Measurements from ENCODE around the gene LRRC3. TPM values are rescaled to one million over a fixed set of nuclear protein-coding genes. Genes with fewer than 3 reads are reported as not detected.

The LRRC3 gene
- total RNA-seq, 2 donors from 2014 or later, result 1.6 to 7.1 TPM

DNA sequence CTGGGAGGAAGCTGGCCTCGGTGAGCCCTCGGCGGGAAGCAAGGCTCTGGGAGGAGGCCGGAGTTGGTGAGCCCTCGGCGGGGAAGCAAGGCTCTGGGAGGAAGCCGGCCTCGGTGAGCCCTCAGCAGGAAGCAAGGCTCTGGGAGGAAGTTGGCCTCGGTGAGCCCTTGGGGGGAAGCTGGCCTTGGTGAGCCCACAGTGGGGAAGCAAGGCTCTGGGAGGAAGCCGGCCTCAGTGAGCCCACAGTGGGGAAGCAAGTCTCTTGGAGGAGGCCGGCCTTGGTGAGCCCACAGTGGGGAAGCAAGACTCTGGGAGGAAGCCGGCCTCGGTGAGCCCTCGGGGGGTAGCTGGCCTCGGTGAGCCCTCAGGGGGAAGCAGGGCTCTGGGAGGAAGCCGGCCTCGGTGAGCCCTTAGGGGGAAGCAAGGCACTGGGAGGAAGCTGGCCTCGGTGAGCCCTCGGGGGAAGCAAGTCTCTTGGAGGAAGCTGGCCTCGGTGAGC, 48.6 kb downstream of the LRRC3 start:
- TF ChIP-seq POLR2AphosphoS5 (IDR thresholded peaks at IDR 0.05) (no peak), POLR2A (IDR thresholded peaks at IDR 0.05) (no peak)
- TF ChIP-seq, protein P1, sequence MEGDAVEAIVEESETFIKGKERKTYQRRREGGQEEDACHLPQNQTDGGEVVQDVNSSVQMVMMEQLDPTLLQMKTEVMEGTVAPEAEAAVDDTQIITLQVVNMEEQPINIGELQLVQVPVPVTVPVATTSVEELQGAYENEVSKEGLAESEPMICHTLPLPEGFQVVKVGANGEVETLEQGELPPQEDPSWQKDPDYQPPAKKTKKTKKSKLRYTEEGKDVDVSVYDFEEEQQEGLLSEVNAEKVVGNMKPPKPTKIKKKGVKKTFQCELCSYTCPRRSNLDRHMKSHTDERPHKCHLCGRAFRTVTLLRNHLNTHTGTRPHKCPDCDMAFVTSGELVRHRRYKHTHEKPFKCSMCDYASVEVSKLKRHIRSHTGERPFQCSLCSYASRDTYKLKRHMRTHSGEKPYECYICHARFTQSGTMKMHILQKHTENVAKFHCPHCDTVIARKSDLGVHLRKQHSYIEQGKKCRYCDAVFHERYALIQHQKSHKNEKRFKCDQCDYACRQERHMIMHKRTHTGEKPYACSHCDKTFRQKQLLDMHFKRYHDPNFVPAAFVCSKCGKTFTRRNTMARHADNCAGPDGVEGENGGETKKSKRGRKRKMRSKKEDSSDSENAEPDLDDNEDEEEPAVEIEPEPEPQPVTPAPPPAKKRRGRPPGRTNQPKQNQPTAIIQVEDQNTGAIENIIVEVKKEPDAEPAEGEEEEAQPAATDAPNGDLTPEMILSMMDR (IDR thresholded peaks at IDR 0.05), result no peak
- Histone ChIP-seq H3K4me1 (replicated peaks) (no peaks in the 10 kb centered on the region), H3K27ac (no peak overlapping the region), H3K36me3 (no peaks in the 10 kb centered on the region), H3K9me3 (no peaks in the 10 kb centered on the region), H3K4me3 (no peak overlapping the region), H3K27me3 (replicated peaks; ENCODE audit: insufficient read depth) (peaks cover 6% of the 10 kb centered on the region)
- intact Hi-C loops (cut with DNase I), result loop anchor here (10.0 kb wide), 1 partner anchor 431 kb away; no protein-coding TSS in a partner anchor
- WGBS, result 84% methylated on average over 20 of the region's 20 CpGs
- DNase-seq (ENCODE audit: low spot score), result no peak

DNA sequence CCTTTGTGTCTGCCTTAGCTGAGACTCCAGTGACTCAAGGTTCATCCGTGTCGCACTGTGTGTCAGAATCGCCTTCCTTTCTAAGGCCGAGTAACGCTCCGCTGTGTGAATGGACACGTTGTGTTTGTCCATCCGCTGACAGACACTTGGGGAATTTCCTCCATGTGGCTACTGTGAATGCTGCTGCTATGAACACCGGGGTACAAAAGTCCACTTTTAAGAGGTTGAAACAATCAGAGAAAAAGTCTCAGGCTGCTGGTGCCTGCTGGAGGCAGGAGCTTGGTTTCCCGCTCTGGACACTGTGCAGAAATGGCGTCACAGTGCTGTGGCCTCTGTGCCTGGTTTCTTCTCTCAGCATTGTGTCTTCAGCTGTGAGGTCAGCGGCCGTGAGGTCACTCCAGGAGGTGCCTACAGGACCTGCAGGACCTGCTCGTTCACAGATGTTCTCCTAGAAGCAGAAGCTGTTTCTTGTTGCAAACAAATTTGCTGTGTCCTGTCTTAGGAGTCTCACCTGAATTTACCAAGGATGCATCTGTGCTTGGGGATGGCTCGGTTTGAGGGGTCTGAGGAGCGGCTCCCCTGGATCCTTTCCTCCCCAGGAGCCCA, 50.5 kb downstream of the LRRC3 start:
- H3K9me3 ChIP-seq, result no peaks in the 10 kb centered on the region
- no peak for DNase-seq (ENCODE audit: low spot score)
- peaks cover 4% of the 10 kb centered on the region for H3K27me3 ChIP-seq (replicated peaks; ENCODE audit: insufficient read depth)
- no peaks in the 10 kb centered on the region for H3K4me1 ChIP-seq (replicated peaks)
- WGBS, result 78% methylated on average over 16 of the region's 16 CpGs
- TF ChIP-seq POLR2A (IDR thresholded peaks at IDR 0.05) (no peak), POLR2AphosphoS5 (IDR thresholded peaks at IDR 0.05) (no peak)
- no peak overlapping the region for H3K4me3 ChIP-seq
- H3K36me3 ChIP-seq, result no peaks in the 10 kb centered on the region
- intact Hi-C loops (cut with DNase I), result loop anchor here (10.0 kb wide), 1 partner anchor 429 kb away; no protein-coding TSS in a partner anchor
- H3K27ac ChIP-seq, result no peak overlapping the region

DNA sequence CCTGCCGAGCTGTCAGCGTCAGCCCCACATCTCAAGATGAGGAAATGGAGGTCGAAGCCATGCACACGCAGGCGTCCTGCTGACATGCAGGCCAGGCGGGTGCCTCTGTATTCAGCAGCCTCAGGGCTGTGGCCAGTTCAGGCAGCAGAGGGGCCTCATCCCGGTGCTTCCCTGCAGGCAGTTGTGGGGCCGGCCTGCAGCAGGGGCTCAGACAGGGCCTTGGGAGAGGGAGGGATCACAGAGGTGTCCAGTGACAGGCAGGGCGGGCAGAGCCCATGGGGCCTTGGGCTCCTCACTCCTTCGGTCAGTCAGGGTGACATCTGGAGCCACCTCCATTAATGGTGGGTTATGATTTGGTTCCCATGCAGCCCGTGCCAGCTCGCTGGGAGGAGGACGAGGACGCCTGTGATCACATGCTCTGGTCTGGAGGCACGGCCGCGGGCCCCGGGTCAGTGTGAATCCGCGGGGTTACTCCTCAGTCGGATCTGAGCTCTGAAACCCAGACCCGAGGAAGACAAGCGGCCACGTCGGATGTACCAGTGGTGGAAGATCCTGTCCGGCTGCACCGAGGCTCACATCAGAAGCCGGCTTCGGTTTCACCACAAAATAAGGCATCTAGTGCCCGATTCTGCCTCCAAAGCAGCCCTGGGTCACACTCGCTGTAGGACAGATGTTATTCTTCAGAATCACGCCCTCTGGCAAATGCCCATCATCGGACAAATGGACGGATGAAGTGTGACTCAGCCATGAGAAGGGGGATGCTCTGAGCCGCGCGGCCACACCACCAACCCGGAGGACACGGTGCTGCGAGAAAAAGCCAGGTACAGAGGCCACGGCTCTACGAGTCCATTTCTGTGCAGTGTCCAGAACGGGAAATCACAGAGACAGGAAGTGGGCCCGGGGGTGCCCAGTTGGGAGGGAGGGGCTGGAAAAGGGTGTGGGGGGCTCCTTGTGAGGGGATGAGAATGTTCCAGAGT, 51.3 kb downstream of the LRRC3 start:
- Histone ChIP-seq H3K27ac (no peak overlapping the region), H3K27me3 (replicated peaks; ENCODE audit: insufficient read depth) (peaks cover 4% of the 10 kb centered on the region), H3K4me1 (replicated peaks) (no peaks in the 10 kb centered on the region), H3K36me3 (no peaks in the 10 kb centered on the region), H3K9me3 (no peaks in the 10 kb centered on the region), H3K4me3 (no peak overlapping the region)
- TF ChIP-seq POLR2AphosphoS5 (IDR thresholded peaks at IDR 0.05), result no peak
- no peak for TF ChIP-seq POLR2A (IDR thresholded peaks at IDR 0.05)
- TF ChIP-seq, protein P1 (IDR thresholded peaks at IDR 0.05), result no peak
- no peak for DNase-seq (ENCODE audit: low spot score)
- intact Hi-C loops (cut with DNase I), result loop anchor here (10.0 kb wide), 1 partner anchor 428 kb away; no protein-coding TSS in a partner anchor
- 84% methylated on average over 43 of the region's 44 CpGs for WGBS

DNA sequence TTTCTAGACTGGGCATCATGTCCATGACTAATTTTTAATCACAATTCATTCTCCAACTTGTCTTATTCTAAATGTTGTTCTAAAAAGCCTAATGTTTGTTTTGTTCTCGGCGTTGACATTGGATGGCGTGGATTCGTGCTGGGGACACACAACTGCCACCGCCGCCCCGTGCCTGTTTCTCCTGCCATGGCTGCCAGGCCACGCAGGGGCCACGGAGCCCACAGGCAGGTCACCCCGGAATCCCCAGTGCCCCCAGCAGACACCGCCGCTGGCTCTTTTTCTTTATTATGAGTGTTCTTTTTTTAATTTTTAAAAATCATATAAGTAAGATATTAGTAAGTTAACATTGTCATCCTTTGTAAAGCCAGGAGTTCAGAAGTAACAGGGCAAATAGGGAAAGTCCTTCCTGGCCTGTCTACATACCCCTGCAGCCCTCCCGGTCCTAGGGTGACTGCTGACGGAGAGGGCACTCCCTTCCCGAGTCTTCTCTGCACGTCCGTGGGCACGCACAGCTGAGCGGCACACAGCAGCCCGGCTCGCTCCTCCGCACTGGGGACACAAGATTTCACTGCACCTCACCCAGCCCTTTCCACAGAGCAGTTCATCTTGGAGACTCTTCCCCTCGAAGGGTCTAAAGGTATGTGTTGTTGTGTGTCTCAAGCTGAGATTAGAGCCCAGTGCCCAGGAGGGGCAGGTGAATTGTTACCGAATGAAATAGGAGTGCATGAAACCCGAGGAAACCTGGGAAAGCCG, 52.5 kb downstream of the LRRC3 start:
- WGBS, result 82% methylated on average over 26 of the region's 26 CpGs
- Histone ChIP-seq H3K27ac (no peak overlapping the region), H3K9me3 (no peaks in the 10 kb centered on the region), H3K4me1 (replicated peaks) (no peaks in the 10 kb centered on the region), H3K4me3 (no peak overlapping the region), H3K36me3 (no peaks in the 10 kb centered on the region), H3K27me3 (replicated peaks; ENCODE audit: insufficient read depth) (peaks cover 4% of the 10 kb centered on the region)
- TF ChIP-seq POLR2A (IDR thresholded peaks at IDR 0.05) (no peak), POLR2AphosphoS5 (IDR thresholded peaks at IDR 0.05) (no peak)
- TF ChIP-seq, protein P1 (IDR thresholded peaks at IDR 0.05), result no peak
- DNase-seq (ENCODE audit: low spot score), result no peak
- intact Hi-C loops (cut with DNase I), result loop anchor here (10.0 kb wide), 1 partner anchor 427 kb away; no protein-coding TSS in a partner anchor

DNA sequence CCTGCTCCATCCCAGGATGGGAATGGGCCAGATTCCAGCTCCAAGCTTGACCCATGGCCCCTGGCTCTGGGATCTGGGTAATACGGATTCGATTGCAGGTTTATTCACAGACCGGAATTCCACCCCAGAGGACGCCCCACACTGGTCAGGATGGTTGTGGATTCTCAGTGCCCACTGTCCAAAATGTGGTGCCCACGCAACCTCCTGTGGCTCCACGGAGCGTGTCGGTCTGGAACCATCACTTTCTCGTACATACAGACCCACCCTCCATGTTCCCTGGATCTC, 53.1 kb downstream of the LRRC3 start:
- Histone ChIP-seq H3K36me3 (no peaks in the 10 kb centered on the region), H3K4me1 (replicated peaks) (no peaks in the 10 kb centered on the region), H3K9me3 (no peaks in the 10 kb centered on the region), H3K4me3 (no peak overlapping the region), H3K27ac (no peak overlapping the region), H3K27me3 (replicated peaks; ENCODE audit: insufficient read depth) (peaks cover 4% of the 10 kb centered on the region)
- TF ChIP-seq POLR2A (IDR thresholded peaks at IDR 0.05) (no peak), POLR2AphosphoS5 (IDR thresholded peaks at IDR 0.05) (no peak)
- TF ChIP-seq, protein P1 (IDR thresholded peaks at IDR 0.05), result no peak
- DNase-seq (ENCODE audit: low spot score), result no peak
- WGBS, result 84% methylated on average over 9 of the region's 9 CpGs
- intact Hi-C loops (cut with DNase I), result loop anchor here (10.0 kb wide), 1 partner anchor 426 kb away; no protein-coding TSS in a partner anchor

Data from prostate gland (tissue), 2 donors.